Measurements from ENCODE around the gene NXPE3.
A peak's percentile ranks its signal among the peaks of the same experiment; 100 is the strongest.

Gene NXPE3

DNA sequence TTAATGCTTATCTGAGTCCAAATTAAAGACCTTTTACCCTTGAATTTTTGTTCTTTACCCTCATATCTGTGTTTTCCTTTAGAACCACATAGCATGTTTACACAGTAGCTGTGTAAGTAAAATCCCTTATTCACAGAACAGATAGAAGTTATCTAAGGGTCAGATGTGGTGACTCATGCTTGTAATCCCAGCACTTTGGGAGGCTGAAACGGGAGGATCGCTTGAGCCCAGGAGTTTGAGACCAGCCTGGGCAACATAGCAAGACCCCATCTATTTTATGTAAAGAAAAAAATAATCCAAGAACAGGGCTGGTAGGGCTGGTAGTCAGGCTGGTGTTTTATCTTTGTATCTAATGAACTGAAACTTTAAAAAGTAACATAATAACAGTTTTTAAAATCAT is 23.2 kb downstream of the NXPE3 start:
- Histone ChIP-seq H2BK5ac (ENCODE audit: low read depth, low read length, poor library complexity, severe bottlenecking) (no peak overlapping the region), H2BK120ac (ENCODE audit: low read depth, low read length) (no peak overlapping the region), H3K23ac (ENCODE audit: low read length in 2 of 2) (no peak overlapping the region), H3K18ac (ENCODE audit: low read depth in 1 of 2, low read length in 2 of 2) (no peak overlapping the region), H3K4me1 (ENCODE audit: control insufficient read depth, insufficient read depth, low read depth, low read length) (peaks cover 1% of the 10 kb centered on the region), H2AFZ (ENCODE audit: low read depth, low read length) (no peak overlapping the region), H3K4me2 (ENCODE audit: low read length, poor library complexity, severe bottlenecking) (no peak overlapping the region), H3K27ac (ENCODE audit: low read length, poor library complexity, severe bottlenecking) (no peak overlapping the region), H3K14ac (ENCODE audit: low read length in 2 of 2) (no peak overlapping the region), H3K4ac (ENCODE audit: low read depth in 1 of 2, low read length in 2 of 2) (no peak overlapping the region), H2AK5ac (ENCODE audit: low read length, severe bottlenecking) (no peak overlapping the region), H4K91ac (ENCODE audit: low read length) (no peak overlapping the region), H3K4me3 (ENCODE audit: insufficient read depth in 1 of 2, low read depth in 1 of 2, low read length in 2 of 2) (no peak overlapping the region), H4K8ac (ENCODE audit: low read length) (no peak overlapping the region), H3K9me3 (ENCODE audit: control insufficient read depth, low read length) (no peaks in the 10 kb centered on the region), H2BK12ac (ENCODE audit: low read length in 2 of 2) (no peak overlapping the region), H2BK15ac (ENCODE audit: low read depth, poor library complexity, severe bottlenecking) (no peak overlapping the region), H3K27me3 (ENCODE audit: control insufficient read depth in 1 of 2, insufficient read depth in 1 of 2, low read length in 2 of 2) (no peaks in the 10 kb centered on the region), H3K79me1 (replicated peaks; ENCODE audit: low read length, poor library complexity, severe bottlenecking) (peaks cover 21% of the 10 kb centered on the region), H3K36me3 (ENCODE audit: control insufficient read depth in 1 of 2, insufficient read depth in 2 of 2, low read depth in 1 of 2, low read length in 2 of 2) (peaks cover 25 to 31% of the 10 kb centered on the region in 2 experiments), H3K9ac (ENCODE audit: low read length) (no peak overlapping the region)
- no peak for DNase-seq
- no CpG with 5 or more reads among the region's 2 CpGs for WGBS

DNA sequence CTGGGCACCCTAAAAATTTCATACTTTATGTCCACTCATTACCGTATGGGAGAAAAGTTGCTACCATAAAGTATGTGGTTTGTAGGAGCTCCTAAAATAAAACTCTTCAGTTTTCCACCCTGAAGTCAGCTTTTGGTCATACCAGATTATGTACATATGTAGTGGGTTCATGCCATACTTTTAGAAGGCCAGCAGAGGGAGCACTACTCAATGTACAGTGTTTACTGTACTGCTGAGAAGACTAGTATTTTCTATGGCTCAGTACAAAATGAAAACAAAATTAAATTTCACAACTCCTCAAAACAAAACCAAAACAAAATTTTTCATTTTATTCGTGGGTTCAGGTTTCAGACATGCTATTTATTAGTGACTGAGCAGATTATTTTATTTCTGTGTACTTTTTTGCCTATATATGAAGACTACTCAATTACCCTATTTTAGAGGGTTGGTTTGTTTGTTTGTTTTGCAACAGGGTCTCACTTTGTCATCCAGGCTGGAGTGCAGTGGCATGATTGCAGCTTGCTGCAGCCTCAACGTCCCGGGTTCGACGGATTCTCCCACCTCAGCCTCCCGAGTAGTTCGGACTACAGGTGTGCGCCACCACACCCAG is 24.3 kb downstream of the NXPE3 start:
- H3K9me3 ChIP-seq (ENCODE audit: control insufficient read depth, low read length), result no peaks in the 10 kb centered on the region
- no peak overlapping the region for H3K4me2 ChIP-seq (ENCODE audit: low read length, poor library complexity, severe bottlenecking)
- no peak overlapping the region for H3K23ac ChIP-seq (ENCODE audit: low read length in 2 of 2)
- peaks cover 28 to 34% of the 10 kb centered on the region in 2 experiments for H3K36me3 ChIP-seq (ENCODE audit: control insufficient read depth in 1 of 2, insufficient read depth in 2 of 2, low read depth in 1 of 2, low read length in 2 of 2)
- H3K79me1 ChIP-seq (replicated peaks; ENCODE audit: low read length, poor library complexity, severe bottlenecking), result peaks cover 22% of the 10 kb centered on the region
- no peak overlapping the region for H2AK5ac ChIP-seq (ENCODE audit: low read length, severe bottlenecking)
- no peak overlapping the region for H3K18ac ChIP-seq (ENCODE audit: low read depth in 1 of 2, low read length in 2 of 2)
- H2BK12ac ChIP-seq (ENCODE audit: low read length in 2 of 2), result no peak overlapping the region
- no peak overlapping the region for H3K9ac ChIP-seq (ENCODE audit: low read length)
- peak; percentile 80 for DNase-seq
- no peak overlapping the region for H3K4ac ChIP-seq (ENCODE audit: low read depth in 1 of 2, low read length in 2 of 2)
- no peak overlapping the region for H4K91ac ChIP-seq (ENCODE audit: low read length)
- H2BK120ac ChIP-seq (ENCODE audit: low read depth, low read length), result no peak overlapping the region
- 97% methylated on average over 7 of the region's 9 CpGs for WGBS
- H3K27me3 ChIP-seq (ENCODE audit: control insufficient read depth in 1 of 2, insufficient read depth in 1 of 2, low read length in 2 of 2), result no peaks in the 10 kb centered on the region
- H3K4me1 ChIP-seq (ENCODE audit: control insufficient read depth, insufficient read depth, low read depth, low read length), result peaks cover 1% of the 10 kb centered on the region
- no peak overlapping the region for H2BK5ac ChIP-seq (ENCODE audit: low read depth, low read length, poor library complexity, severe bottlenecking)
- H3K4me3 ChIP-seq (ENCODE audit: insufficient read depth in 1 of 2, low read depth in 1 of 2, low read length in 2 of 2), result no peak overlapping the region
- no peak overlapping the region for H4K8ac ChIP-seq (ENCODE audit: low read length)
- no peak overlapping the region for H3K27ac ChIP-seq (ENCODE audit: low read length, poor library complexity, severe bottlenecking)
- no peak overlapping the region for H2AFZ ChIP-seq (ENCODE audit: low read depth, low read length)
- H2BK15ac ChIP-seq (ENCODE audit: low read depth, poor library complexity, severe bottlenecking), result no peak overlapping the region
- H3K14ac ChIP-seq (ENCODE audit: low read length in 2 of 2), result no peak overlapping the region

DNA sequence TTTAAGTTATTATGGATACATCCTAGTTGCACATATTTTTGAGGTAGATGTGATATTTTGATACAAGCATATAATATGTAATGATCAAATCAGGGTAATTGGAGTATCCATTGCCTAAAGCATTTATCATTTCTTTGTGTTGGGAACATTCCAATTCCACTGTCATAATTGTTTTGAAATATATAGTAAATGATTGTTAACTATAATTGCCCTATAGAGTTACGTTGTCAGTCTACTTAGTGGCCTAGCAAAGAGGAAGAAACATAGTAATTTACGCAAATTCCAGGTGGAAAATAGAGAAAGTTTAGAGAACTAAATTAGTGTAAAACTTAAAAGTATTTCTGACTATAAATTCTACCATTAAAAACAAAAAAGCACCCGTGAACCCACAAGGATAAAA is 24.9 kb downstream of the NXPE3 start:
- Histone ChIP-seq H3K27me3 (ENCODE audit: control insufficient read depth in 1 of 2, insufficient read depth in 1 of 2, low read length in 2 of 2) (no peaks in the 10 kb centered on the region), H2AFZ (ENCODE audit: low read depth, low read length) (no peak overlapping the region), H3K18ac (ENCODE audit: low read depth in 1 of 2, low read length in 2 of 2) (no peak overlapping the region), H3K9ac (ENCODE audit: low read length) (no peak overlapping the region), H4K91ac (ENCODE audit: low read length) (no peak overlapping the region), H3K36me3 (ENCODE audit: control insufficient read depth in 1 of 2, insufficient read depth in 2 of 2, low read depth in 1 of 2, low read length in 2 of 2) (peaks cover 25 to 32% of the 10 kb centered on the region in 2 experiments), H4K8ac (ENCODE audit: low read length) (no peak overlapping the region), H2BK12ac (ENCODE audit: low read length in 2 of 2) (no peak overlapping the region), H3K14ac (ENCODE audit: low read length in 2 of 2) (no peak overlapping the region), H3K79me1 (replicated peaks; ENCODE audit: low read length, poor library complexity, severe bottlenecking) (peaks cover 20% of the 10 kb centered on the region), H3K4me2 (ENCODE audit: low read length, poor library complexity, severe bottlenecking) (no peak overlapping the region), H3K4ac (ENCODE audit: low read depth in 1 of 2, low read length in 2 of 2) (no peak overlapping the region), H3K9me3 (ENCODE audit: control insufficient read depth, low read length) (no peaks in the 10 kb centered on the region), H3K27ac (ENCODE audit: low read length, poor library complexity, severe bottlenecking) (no peak overlapping the region), H3K4me3 (ENCODE audit: insufficient read depth in 1 of 2, low read depth in 1 of 2, low read length in 2 of 2) (no peak overlapping the region), H2BK15ac (ENCODE audit: low read depth, poor library complexity, severe bottlenecking) (no peak overlapping the region), H3K23ac (ENCODE audit: low read length in 2 of 2) (no peak overlapping the region), H2BK120ac (ENCODE audit: low read depth, low read length) (no peak overlapping the region), H2BK5ac (ENCODE audit: low read depth, low read length, poor library complexity, severe bottlenecking) (no peak overlapping the region), H3K4me1 (ENCODE audit: control insufficient read depth, insufficient read depth, low read depth, low read length) (peaks cover 1% of the 10 kb centered on the region), H2AK5ac (ENCODE audit: low read length, severe bottlenecking) (no peak overlapping the region)
- DNase-seq, result no peak
- WGBS, result 100% methylated on average over 1 of the region's 3 CpGs

DNA sequence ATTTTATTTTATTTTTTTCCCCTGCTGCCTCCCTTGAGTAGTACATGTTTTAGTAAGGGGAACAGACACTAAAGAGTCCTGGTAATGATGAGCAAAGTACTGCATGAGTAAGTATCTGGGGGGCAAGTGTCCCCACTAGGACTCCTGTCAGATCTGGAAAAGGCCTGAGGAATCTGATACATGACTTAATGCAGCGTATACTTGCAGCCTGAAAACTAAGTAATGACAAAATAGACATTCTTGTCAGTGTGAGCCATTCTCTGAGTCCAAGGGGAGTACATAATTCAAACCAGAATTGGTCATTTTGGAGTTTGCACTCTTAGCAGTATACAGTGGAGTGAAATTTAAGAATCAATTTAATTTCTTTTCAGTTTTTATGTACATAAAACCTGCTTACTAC is 27.5 kb downstream of the NXPE3 start:
- no peak overlapping the region for H3K27ac ChIP-seq (ENCODE audit: low read length, poor library complexity, severe bottlenecking)

More for the DNA sequence above, 27.5 kb downstream of the NXPE3 start:
- Histone ChIP-seq H2BK12ac (ENCODE audit: low read length in 2 of 2) (no peak overlapping the region), H2BK120ac (ENCODE audit: low read depth, low read length) (no peak overlapping the region), H3K4me2 (ENCODE audit: low read length, poor library complexity, severe bottlenecking) (no peak overlapping the region), H3K4me1 (ENCODE audit: control insufficient read depth, insufficient read depth, low read depth, low read length) (peaks cover 1% of the 10 kb centered on the region), H2AFZ (ENCODE audit: low read depth, low read length) (no peak overlapping the region), H3K79me1 (replicated peaks; ENCODE audit: low read length, poor library complexity, severe bottlenecking) (peaks cover 18% of the 10 kb centered on the region), H3K4me3 (ENCODE audit: insufficient read depth in 1 of 2, low read depth in 1 of 2, low read length in 2 of 2) (no peak overlapping the region), H4K8ac (ENCODE audit: low read length) (no peak overlapping the region), H3K14ac (ENCODE audit: low read length in 2 of 2) (no peak overlapping the region), H3K18ac (ENCODE audit: low read depth in 1 of 2, low read length in 2 of 2) (no peak overlapping the region), H2AK5ac (ENCODE audit: low read length, severe bottlenecking) (no peak overlapping the region), H2BK5ac (ENCODE audit: low read depth, low read length, poor library complexity, severe bottlenecking) (no peak overlapping the region), H3K27me3 (ENCODE audit: control insufficient read depth in 1 of 2, insufficient read depth in 1 of 2, low read length in 2 of 2) (no peaks in the 10 kb centered on the region), H4K91ac (ENCODE audit: low read length) (no peak overlapping the region), H3K9ac (ENCODE audit: low read length) (peak overlapping the region; percentile 13), H3K4ac (ENCODE audit: low read depth in 1 of 2, low read length in 2 of 2) (no peak overlapping the region), H3K36me3 (ENCODE audit: control insufficient read depth in 1 of 2, insufficient read depth in 2 of 2, low read depth in 1 of 2, low read length in 2 of 2) (peaks cover 19 to 25% of the 10 kb centered on the region in 2 experiments), H2BK15ac (ENCODE audit: low read depth, poor library complexity, severe bottlenecking) (no peak overlapping the region), H3K9me3 (ENCODE audit: control insufficient read depth, low read length) (no peaks in the 10 kb centered on the region), H3K23ac (ENCODE audit: low read length in 2 of 2) (no peak overlapping the region)
- DNase-seq, result no peak
- 100% methylated on average over 1 of the region's 1 CpG for WGBS
